ENCODE results near the gene AIG1.

- TF ChIP-seq CTCF (IDR thresholded peaks at IDR 0.05; ENCODE audit: poor library complexity, severe bottlenecking), result no peak
- no peak for TF ChIP-seq TAF1 (IDR thresholded peaks at IDR 0.05; ENCODE audit: low read depth)
- TF ChIP-seq SMC3 (conservative IDR thresholded peaks at IDR 0.05; ENCODE audit: poor library complexity), result no peak
- no peak for TF ChIP-seq EP300 (conservative IDR thresholded peaks at IDR 0.05; ENCODE audit: poor library complexity, severe bottlenecking)
- TF ChIP-seq POLR2AphosphoS5 (IDR thresholded peaks at IDR 0.05), result no peak
- no peak for TF ChIP-seq EZH2 (IDR thresholded peaks at IDR 0.05; ENCODE audit: borderline replicate concordance, insufficient read depth, low read length, poor library complexity, severe bottlenecking)
These were observed 49.9 kb downstream of the AIG1 start for GRCh38 chr6:143110572-143110971.
